ENCODE results near the gene NHEJ1.

DNA sequence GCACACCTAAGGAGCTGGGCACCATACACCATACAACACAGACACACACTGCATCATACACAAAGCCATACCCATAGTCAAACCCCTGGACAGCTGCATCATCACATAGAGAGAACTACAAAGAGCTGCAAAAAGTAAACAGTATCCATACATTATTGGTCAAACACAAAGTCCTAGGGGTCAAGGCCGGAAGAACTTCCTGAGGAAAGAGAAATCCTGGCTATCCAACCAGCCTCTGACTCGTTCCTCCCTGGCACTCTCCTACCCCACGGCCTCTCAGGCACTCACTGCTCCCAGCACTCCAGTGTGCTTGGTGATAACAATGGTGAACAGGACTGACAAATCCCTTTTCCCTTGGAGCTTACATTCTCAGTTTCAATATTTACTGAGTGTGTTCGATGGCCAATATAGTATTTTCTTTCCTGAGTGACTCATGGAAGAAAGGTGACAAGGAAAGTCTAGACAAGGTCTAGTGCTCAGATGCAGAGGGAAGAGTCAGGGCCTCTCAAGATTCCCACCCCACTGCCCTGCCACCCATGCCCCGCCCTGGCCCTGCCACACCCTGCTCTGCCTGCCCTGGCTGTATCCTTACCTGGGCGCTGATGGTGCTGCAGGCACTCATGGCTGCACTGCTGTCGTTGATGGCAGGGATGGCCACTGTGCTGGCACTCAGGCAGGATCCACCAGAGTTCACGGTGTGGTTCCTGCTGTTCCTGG is 122.7 kb downstream of the NHEJ1 start:
- TF ChIP-seq, protein P1, sequence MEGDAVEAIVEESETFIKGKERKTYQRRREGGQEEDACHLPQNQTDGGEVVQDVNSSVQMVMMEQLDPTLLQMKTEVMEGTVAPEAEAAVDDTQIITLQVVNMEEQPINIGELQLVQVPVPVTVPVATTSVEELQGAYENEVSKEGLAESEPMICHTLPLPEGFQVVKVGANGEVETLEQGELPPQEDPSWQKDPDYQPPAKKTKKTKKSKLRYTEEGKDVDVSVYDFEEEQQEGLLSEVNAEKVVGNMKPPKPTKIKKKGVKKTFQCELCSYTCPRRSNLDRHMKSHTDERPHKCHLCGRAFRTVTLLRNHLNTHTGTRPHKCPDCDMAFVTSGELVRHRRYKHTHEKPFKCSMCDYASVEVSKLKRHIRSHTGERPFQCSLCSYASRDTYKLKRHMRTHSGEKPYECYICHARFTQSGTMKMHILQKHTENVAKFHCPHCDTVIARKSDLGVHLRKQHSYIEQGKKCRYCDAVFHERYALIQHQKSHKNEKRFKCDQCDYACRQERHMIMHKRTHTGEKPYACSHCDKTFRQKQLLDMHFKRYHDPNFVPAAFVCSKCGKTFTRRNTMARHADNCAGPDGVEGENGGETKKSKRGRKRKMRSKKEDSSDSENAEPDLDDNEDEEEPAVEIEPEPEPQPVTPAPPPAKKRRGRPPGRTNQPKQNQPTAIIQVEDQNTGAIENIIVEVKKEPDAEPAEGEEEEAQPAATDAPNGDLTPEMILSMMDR (IDR thresholded peaks at IDR 0.05; ENCODE audit: insufficient read depth, low read length, poor library complexity, severe bottlenecking) = no peak
- TF ChIP-seq EZH2phosphoT487 (conservative IDR thresholded peaks at IDR 0.05; ENCODE audit: low read length) = no peak
